Hippocampal formation (tissue), 2 donors: Measurements from ENCODE around the gene EPHB1.
A peak's percentile ranks its signal among the peaks of the same experiment; 100 is the strongest.

ENCODE experiments used
- DNase-seq, 2 donors: peaks; one replicate each; lab custom pipeline; 2025; lab: John Stamatoyannopoulos, UW

EPHB1 gene

DNA sequence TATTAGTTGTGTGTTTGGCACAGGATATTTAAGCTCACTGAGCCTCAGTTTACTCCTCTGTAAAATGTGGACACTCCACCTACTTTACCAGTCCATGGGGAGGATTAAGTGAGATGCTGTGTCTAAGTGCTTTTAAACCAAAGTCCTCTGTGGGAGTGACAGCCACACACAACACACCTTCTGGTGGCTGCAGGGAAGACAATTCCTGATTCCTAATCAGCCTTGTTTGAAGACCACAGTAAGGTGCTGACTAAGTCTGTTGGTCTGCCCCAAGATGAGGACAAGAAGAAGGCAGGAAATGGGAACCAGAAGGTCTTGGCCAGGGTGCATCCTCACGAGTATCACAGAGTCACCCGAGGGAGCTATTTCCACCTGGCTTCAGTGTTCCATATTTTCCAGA is 52.3 kb downstream of the EPHB1 start:
- DNase-seq: no peak

- no peak for DNase-seq
Observed at GRCh38 chr3:134849561-134849960, 54.5 kb downstream of the EPHB1 start.

DNA sequence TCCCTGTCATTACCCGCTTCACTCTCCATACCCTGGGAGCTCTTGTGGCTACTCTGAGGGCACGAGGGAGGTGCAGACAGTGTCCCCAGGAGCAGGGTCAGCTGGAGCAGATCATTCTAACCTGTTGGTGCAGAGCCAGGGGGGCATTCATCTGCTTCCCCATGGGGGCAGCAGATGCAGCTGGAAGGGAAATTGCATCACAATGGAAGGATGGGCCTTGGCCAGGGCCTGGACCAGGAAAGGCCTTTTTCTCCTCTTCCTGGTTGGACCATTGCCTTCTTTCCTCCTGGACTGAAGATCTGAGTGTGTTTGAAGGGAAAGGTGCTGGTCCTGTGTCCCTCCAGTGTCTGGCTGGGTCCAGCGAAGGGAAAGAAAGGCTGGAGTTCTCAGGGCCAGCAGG is 55.7 kb downstream of the EPHB1 start:
- DNase-seq: no peak

- no peak for DNase-seq
Observed at GRCh38 chr3:134852132-134852531, 57.1 kb downstream of the EPHB1 start.

DNA sequence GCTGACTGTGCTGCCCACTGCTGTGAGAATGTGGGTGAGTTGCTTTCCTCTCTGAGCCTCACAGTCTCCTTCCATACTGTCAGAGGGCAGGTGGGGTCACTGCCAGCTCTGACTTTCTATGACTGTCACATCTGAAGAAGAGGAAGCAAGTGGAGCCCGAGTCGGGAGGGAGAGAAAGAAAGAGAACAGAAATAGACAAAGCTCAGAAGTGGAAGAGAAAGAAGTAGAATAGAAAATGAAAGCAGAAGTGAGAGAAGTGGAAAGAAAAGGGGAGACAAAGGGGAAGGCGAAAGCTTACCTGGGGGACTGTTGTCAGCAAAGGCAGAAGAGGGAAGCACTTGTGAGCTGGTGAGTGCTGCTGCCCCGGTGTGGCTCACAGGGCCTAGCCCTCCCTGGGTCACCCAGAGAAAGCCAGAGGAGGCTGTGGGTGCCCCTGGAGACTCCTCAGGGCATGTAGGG is 57.9 kb downstream of the EPHB1 start:
- DNase-seq: peak in 1 of 2 donors; percentile 8

- no peak for DNase-seq
Observed at GRCh38 chr3:134854254-134854653, 59.2 kb downstream of the EPHB1 start.

GRCh38 chr3:134857356-134857755 is 62.3 kb downstream of the EPHB1 start:
- DNase-seq: no peak

DNA sequence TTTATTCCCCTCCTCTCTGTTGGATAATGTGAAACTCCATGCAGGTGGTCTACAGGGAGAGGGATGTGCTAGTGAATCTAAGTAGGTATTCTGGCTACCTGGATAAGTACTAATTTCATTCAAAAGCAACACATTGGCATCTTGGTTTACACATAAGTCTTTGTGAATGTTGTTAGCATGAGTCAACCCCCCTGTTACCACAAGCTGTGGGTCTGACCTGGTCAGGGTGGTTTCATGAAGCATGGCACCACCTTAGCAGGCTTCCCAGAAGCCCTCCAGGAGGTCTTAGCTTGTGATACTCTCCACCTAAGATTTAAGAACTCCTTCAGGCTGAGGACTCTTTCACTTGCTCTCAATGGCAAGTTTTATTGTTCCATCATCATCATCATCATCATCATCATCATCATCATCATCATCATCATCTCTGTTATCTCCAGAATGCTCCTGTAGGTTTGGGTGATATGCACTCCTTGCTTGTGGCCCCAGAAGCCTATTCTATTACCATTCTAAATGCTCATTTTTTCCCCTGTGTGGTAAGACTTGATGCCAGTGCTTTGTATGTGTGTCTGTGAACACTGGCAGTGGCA is 62.8 kb downstream of the EPHB1 start:
- DNase-seq: no peak

- no peak for DNase-seq
Observed at GRCh38 chr3:134858441-134859035, 63.5 kb downstream of the EPHB1 start.

GRCh38 chr3:134859341-134859740 is 64.3 kb downstream of the EPHB1 start:
- no peak for DNase-seq

- no peak for DNase-seq
Observed at GRCh38 chr3:134860141-134860540, 65.1 kb downstream of the EPHB1 start.

DNA sequence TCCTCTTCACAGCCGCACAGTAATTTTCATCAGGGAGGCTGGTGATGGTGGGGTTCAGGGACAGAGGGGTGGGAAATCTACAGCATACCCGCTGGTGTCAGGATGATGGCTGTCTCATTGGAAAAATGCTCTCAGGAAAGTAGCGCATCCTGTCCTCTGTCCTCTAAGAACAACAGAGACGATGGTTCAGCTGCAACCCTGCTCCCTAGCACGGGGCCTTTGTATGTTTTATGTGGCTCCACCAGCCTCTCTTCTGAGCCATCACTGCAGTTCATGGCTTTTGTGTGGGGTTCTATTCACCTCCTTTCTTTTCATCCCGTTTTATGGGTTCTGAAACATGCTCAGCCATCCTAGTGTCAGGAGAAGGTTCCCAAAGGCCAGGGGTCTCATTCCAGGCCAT is 68.9 kb downstream of the EPHB1 start:
- no peak for DNase-seq

DNA sequence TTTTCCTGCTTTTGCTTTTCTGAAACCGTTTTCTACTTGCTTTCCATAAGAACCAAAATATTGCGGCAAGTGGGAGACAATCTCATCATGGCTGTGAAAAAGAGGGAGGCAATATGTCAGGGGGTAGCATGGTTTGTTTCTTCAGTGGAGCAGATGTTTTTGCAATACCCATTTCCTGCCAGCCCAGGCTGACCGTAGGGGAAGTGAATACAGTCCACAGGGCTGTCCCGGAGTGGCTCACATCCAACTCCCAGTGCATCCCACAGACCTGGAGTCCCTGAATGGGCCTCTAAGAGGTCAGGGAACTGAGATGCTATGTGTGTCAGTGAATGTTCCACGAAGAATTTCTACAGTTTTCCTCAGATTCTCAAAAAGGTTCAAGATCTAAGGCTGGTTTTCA is 69.6 kb downstream of the EPHB1 start:
- DNase-seq: no peak

- DNase-seq: no peak
Observed at GRCh38 chr3:134867277-134867676, 72.2 kb downstream of the EPHB1 start.

DNA sequence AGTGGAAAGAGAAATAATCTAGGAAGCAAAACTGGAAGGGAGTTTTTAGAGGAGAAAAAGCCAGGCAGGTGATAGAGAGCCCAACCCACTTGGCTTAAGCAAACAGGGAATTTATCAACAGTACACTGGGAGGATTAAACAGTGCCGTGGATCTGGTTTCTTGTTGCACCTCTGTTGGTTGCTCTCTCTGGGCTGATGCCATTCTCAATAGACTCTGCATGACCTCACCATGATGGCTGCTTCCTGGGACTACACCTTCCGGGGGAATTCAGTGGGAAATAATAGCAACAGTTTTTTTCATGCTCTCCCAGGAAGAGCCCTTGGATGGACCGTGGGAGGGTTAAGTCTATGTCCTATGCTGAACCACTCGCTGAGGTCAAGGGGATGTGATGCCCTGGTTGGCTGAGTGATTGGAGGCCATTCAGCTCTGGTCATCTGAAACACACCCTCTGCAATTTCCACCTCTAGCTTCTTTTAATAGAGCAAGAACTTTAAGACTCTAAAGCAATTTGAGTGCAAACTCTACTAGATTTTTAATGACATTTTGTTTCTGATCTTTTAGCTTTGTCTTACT is 74.2 kb downstream of the EPHB1 start:
- no peak for DNase-seq

DNA sequence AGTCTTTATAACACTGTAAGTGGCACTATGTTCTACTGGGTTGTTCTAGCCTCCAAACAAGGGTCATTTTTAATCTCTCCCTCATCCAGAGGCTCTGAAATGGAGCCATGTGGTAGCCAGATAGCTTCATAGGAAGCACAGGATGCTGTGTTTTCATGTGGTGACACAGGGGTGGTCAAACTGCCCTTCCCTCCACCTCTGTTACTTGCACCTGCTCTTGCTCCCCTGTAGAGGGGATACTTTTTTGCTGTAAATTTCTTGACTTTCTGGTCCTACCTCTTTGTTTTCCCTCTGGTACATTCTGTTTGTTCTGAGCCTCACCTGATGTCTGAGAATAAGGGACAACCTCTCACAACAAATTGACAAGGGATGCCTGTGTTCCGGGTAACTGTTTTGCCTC is 76.8 kb downstream of the EPHB1 start:
- DNase-seq: no peak

- DNase-seq: no peak
Observed at GRCh38 chr3:134872440-134873388, 77.7 kb downstream of the EPHB1 start.

GRCh38 chr3:134873789-134874188 is 78.7 kb downstream of the EPHB1 start:
- DNase-seq: no peak

DNA sequence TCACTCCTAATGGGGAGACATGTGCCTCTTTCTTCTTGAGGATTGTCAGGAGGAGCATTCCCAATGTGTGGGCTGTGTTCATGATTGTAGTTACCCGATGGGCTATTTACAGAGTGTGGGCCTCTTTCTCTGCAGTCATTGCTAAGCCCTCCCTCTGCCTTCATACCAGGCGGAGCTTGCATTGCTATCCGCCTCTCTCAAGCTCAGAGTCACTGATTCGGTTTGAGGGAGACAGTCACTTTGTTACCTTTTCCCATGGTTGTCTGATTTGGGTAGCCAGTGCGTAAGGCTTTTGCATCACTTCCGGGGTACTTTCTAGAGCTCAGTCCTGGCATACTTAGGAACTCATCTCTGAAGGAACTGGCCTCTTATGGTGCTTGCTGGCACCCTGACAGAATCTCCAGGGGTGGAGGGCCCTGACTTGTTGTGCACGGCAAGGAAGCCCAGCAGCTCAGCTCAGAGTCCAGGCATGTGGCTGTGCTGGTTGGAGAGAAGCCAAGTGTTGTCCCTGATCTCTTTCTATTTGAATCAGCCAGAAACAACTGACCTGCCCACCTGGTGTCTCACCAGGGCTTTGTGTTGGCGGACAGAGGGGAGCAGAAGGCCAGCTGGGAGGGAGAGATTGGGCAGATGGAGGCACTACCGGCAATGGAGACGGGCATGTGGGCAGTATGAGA is 79.8 kb downstream of the EPHB1 start:
- DNase-seq: no peak

DNA sequence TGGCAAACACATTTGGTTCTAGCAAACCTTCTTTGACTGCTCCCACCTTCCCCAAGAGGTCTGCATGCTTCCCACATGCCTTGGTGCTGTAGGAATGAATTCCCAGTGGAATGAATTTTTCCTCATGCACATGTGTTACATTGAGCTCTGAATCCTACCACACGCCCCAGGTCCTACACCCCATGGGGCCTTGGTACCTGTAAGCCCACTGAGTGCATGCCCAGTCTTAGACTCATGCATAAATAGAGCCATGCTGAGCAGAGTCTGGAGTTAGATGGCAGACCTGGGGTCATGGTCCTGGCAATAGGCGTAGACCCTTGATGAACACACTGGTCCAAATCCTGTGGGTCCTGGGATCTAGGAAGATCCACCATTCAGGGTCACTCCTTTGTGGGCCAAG is 81.8 kb downstream of the EPHB1 start:
- no peak for DNase-seq

DNA sequence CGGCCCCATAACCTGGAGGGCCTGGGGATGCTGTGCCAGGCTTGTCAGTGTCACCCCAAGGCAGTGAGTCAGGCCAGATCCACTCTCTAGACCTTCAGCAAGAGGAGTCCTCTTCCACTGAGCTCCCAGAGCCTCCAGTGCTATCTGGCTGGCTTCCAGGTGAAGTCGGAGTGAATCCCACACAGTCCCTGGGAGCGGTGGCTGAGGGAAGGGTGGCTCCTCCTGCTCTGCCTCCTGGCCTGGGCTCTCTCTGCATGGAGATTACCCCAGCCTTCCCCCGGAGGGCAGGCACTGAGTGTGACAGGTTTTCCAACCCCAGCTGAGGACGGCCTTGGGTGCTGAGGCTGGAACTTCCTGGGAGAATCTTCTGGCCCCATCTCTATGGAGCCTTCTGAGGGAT is 82.7 kb downstream of the EPHB1 start:
- no peak for DNase-seq

DNA sequence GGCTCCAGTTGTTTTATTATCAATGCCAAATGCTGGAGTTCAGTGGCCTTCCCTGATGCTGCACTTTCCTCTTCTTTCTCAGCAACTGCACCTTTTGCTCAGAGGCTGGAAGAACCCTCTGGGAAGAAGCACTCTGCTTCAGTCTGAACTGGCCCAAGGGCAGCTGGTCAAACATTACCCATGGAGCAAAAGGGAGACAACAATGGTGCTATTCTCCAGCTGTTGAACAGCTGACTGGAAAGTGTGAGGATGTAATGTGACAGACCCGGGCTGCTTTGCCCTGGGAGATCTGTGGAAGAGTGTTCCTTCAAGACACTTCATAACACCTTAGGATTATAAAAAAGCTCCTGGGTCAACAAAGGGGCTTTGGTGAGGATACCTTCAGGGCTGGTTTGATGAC is 84.9 kb downstream of the EPHB1 start:
- DNase-seq: peak in 1 of 2 donors; percentile 40
